Activated T-cell treated with anti-CD3 and anti-CD28 coated beads for 4 hours (primary cell): ENCODE data around the gene WDR93.
"Not testable (repeated sequence)": the region's sequence is repeated elsewhere in the genome, so short reads cannot be mapped to it uniquely, and the experiment has no call there.

Experiments used
- DNase-seq: peaks from one replicate; pipeline ENCODE4 v3.0.0-alpha.2; 2020

Gene WDR93

GRCh38 chr15:89775815-89776214, 85.2 kb downstream of the WDR93 start:
- no peak for DNase-seq

- peak; percentile 7 for DNase-seq
These were observed 85.9 kb downstream of the WDR93 start, which contains the start of gene MESP2 for GRCh38 chr15:89776274-89777072. Gene MESP2, plus strand, starts transcription at chr15:89776332. Its CDS starts 26 bp downstream, at chr15:89776358.

GRCh38 chr15:89777073-89777751, 86.6 kb downstream of the WDR93 start:
- DNase-seq: no peak

GRCh38 chr15:89777782-89778380, 87.3 kb downstream of the WDR93 start:
- no peak for DNase-seq

- no peak for DNase-seq
These were observed 88.2 kb downstream of the WDR93 start for GRCh38 chr15:89778861-89779260.

GRCh38 chr15:89780601-89781000, 90.0 kb downstream of the WDR93 start:
- no peak for DNase-seq

GRCh38 chr15:89781055-89781454, 90.4 kb downstream of the WDR93 start:
- no peak for DNase-seq

- no peak for DNase-seq
These were observed 91.4 kb downstream of the WDR93 start for GRCh38 chr15:89781891-89782618.

- not testable (repeated sequence) for DNase-seq
These were observed 92.0 kb downstream of the WDR93 start for GRCh38 chr15:89782619-89782950.

- DNase-seq: no peak
These were observed 92.7 kb downstream of the WDR93 start for GRCh38 chr15:89783111-89783860.

GRCh38 chr15:89783861-89784685, 93.5 kb downstream of the WDR93 start:
- no peak for DNase-seq

- no peak for DNase-seq
These were observed 94.0 kb downstream of the WDR93 start for GRCh38 chr15:89784686-89784960.

- DNase-seq: no peak
These were observed 94.6 kb downstream of the WDR93 start for GRCh38 chr15:89785064-89785773.

GRCh38 chr15:89785774-89786140, 95.1 kb downstream of the WDR93 start:
- no peak for DNase-seq

GRCh38 chr15:89787944-89788343, 97.3 kb downstream of the WDR93 start:
- DNase-seq: no peak

GRCh38 chr15:89788585-89788984, 98.0 kb downstream of the WDR93 start:
- DNase-seq: not testable (repeated sequence)

- no peak for DNase-seq
These were observed 99.6 kb downstream of the WDR93 start for GRCh38 chr15:89790206-89790605.

- no peak for DNase-seq
These were observed 100.0 kb downstream of the WDR93 start for GRCh38 chr15:89790661-89791060.

GRCh38 chr15:89792106-89792805, 101.6 kb downstream of the WDR93 start:
- no peak for DNase-seq
